Measurements from ENCODE around the gene ENO2. TPM values are rescaled to one million over a fixed set of nuclear protein-coding genes. Genes with fewer than 3 reads are reported as not detected.

ENO2 gene
- total RNA-seq, 1 donor = 13.4 TPM

DNA sequence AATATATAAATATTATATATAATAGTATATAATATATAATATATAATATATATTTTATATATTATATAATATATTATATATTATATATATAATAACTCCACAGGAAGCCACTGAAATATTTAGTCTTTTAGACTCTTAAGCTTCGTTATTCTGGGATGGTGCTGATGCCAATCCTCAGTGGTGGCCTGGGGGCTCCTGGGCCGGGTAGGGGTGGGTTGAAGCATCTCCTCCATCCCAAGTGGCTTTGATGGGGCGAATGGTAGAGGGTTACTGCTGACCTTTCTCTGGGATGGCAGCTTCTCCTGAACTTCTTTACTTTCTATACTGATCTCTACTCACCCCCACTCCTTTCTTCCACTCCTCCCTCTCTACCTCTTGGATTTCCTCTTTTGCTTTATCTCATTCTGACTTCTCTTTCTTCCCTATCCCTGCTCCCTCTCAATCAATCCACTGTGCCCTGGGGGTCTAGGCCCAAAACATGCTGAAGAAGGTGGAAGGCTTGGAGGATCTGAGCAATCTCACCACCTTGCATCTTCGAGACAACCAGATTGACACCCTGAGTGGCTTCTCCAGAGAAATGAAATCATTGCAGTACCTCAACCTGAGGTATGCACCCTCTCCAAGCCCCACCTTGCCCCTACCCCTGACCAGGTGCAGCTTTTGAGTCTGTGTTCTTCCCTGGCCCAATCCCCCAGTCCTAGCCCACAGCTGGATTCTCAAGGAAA is 4.8 kb upstream of the ENO2 start:
- Histone ChIP-seq H4K20me1 (ENCODE audit: insufficient read depth, low read length) (no peaks in the 10 kb centered on the region), H3K27me3 (ENCODE audit: insufficient read depth, low read length) (no peaks in the 10 kb centered on the region), H3K9me3 (ENCODE audit: low read depth, low read length) (no peaks in the 10 kb centered on the region), H3K4me3 (ENCODE audit: insufficient read depth, low read length) (no peak overlapping the region), H3K27ac (ENCODE audit: low read depth, low read length) (no peak overlapping the region), H3K79me2 (ENCODE audit: insufficient read depth, low read length) (peaks cover 2% of the 10 kb centered on the region), H3K4me2 (ENCODE audit: insufficient read depth, low read length) (no peak overlapping the region), H3K36me3 (ENCODE audit: insufficient read depth, low read length) (no peaks in the 10 kb centered on the region), H3K4me1 (ENCODE audit: insufficient read depth, low read length) (peaks cover 12% of the 10 kb centered on the region), H2AFZ (ENCODE audit: low read length) (no peak overlapping the region)
- TF ChIP-seq, protein P1, sequence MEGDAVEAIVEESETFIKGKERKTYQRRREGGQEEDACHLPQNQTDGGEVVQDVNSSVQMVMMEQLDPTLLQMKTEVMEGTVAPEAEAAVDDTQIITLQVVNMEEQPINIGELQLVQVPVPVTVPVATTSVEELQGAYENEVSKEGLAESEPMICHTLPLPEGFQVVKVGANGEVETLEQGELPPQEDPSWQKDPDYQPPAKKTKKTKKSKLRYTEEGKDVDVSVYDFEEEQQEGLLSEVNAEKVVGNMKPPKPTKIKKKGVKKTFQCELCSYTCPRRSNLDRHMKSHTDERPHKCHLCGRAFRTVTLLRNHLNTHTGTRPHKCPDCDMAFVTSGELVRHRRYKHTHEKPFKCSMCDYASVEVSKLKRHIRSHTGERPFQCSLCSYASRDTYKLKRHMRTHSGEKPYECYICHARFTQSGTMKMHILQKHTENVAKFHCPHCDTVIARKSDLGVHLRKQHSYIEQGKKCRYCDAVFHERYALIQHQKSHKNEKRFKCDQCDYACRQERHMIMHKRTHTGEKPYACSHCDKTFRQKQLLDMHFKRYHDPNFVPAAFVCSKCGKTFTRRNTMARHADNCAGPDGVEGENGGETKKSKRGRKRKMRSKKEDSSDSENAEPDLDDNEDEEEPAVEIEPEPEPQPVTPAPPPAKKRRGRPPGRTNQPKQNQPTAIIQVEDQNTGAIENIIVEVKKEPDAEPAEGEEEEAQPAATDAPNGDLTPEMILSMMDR (IDR thresholded peaks at IDR 0.05; ENCODE audit: extremely low read depth, low read depth, low read length) = no peak
- peak; percentile 56 for DNase-seq (ENCODE audit: insufficient read length, low spot score, missing footprints)

DNA sequence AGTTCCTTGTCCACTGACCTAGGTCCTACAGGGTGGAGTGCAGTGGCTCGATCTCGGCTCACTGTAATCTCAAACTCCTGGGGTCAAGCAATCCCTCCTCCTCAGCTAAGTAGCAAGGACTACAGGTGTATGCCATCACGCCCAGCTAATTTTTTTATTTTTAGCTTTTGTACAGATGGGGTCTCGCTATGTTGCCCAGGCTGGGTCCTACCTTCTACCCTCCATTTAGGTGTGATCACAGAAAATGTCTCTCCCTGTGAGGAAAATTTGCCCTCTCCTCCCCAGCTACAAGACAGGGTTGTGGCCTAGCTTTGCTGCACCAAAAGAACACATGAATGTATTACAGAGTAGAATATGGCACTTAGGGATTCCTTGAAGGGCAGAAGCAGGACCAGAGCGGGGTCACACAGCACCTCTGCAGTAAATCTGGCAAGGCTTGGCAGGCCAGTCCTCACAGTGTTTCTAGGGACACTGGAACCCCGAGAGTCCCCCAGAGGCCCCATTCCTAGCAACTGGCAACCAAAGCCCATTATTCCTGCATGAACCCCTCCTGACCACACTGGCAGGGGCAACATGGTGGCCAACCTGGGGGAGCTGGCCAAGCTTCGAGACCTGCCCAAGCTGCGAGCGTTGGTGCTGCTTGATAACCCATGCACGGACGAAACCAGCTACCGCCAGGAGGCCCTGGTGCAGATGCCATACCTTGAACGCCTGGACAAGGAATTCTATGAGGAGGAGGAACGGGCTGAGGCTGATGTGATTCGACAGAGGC is 2.0 kb upstream of the ENO2 start:
- no peaks in the 10 kb centered on the region for H3K9me3 ChIP-seq (ENCODE audit: low read depth, low read length)
- no peak for DNase-seq (ENCODE audit: insufficient read length, low spot score, missing footprints)
- no peak overlapping the region for H3K27ac ChIP-seq (ENCODE audit: low read depth, low read length)
- peaks cover 20% of the 10 kb centered on the region for H3K4me1 ChIP-seq (ENCODE audit: insufficient read depth, low read length)
- TF ChIP-seq, protein P1 (IDR thresholded peaks at IDR 0.05; ENCODE audit: extremely low read depth, low read depth, low read length) = no peak
- peaks cover 4% of the 10 kb centered on the region for H4K20me1 ChIP-seq (ENCODE audit: insufficient read depth, low read length)
- H3K4me3 ChIP-seq (ENCODE audit: insufficient read depth, low read length) = no peak overlapping the region
- peaks cover 4% of the 10 kb centered on the region for H3K36me3 ChIP-seq (ENCODE audit: insufficient read depth, low read length)
- H2AFZ ChIP-seq (ENCODE audit: low read length) = no peak overlapping the region
- no peaks in the 10 kb centered on the region for H3K27me3 ChIP-seq (ENCODE audit: insufficient read depth, low read length)
- H3K79me2 ChIP-seq (ENCODE audit: insufficient read depth, low read length) = peaks cover 19% of the 10 kb centered on the region
- H3K4me2 ChIP-seq (ENCODE audit: insufficient read depth, low read length) = no peak overlapping the region

DNA sequence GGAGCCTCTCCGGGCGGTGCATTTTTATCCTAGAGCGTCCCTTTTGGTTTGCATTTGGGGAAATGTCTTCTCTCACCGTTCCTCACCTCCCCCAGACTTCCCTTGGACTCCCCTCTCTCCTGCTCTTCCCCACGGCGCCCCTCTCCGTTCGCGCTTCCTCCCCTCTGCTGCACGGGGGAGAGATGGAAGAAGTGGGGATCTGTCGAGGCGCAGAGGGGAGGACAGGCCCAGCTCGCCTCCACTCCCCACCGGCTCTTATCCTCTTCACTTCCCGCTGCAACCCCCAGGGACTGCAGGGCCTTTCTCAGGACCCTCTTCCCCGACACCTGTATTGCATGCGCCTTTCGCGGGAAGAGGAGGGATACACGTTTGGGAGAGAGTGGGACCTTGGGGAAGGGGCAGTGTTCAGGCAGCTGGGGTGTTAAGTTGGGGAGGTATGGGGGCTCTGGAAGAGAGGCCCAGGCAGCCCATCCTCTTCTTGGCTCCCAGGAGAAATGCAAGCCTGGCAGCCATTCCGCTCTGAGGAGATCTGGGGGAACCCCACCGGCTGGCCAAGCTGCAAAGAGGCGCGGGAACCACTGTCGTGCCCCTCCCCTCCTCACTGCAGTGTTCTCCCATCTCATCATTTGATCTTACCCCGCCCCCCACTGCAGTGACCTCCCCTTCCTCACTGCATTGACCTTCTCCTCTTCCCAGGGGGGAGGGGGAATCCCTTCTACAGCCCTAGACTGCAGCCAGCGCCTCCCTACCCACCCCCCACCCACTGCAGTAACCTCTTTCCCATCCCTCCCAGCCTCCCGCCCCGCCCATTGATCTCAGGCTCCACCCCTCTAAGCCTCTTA is 788 bp downstream of the ENO2 start:
- H3K9me3 ChIP-seq (ENCODE audit: low read depth, low read length) = no peaks in the 10 kb centered on the region
- H3K36me3 ChIP-seq (ENCODE audit: insufficient read depth, low read length) = peaks cover 6% of the 10 kb centered on the region
- H3K4me2 ChIP-seq (ENCODE audit: insufficient read depth, low read length) = peak overlapping the region; percentile 85
- peak; percentile 77 for DNase-seq (ENCODE audit: insufficient read length, low spot score, missing footprints)
- H3K27ac ChIP-seq (ENCODE audit: low read depth, low read length) = no peak overlapping the region
- peaks cover 4% of the 10 kb centered on the region for H4K20me1 ChIP-seq (ENCODE audit: insufficient read depth, low read length)
- peaks cover 19% of the 10 kb centered on the region for H3K79me2 ChIP-seq (ENCODE audit: insufficient read depth, low read length)
- TF ChIP-seq, protein P1 (IDR thresholded peaks at IDR 0.05; ENCODE audit: extremely low read depth, low read depth, low read length) = no peak
- H3K27me3 ChIP-seq (ENCODE audit: insufficient read depth, low read length) = no peaks in the 10 kb centered on the region
- peak overlapping the region; percentile 84 for H3K4me3 ChIP-seq (ENCODE audit: insufficient read depth, low read length)
- H3K4me1 ChIP-seq (ENCODE audit: insufficient read depth, low read length) = peaks cover 22% of the 10 kb centered on the region
- H2AFZ ChIP-seq (ENCODE audit: low read length) = peak overlapping the region; percentile 65
